Fibroblast of the aortic adventitia (primary cell): ENCODE measurements around the gene NRXN3. TPM values are rescaled to one million over a fixed set of nuclear protein-coding genes. Genes with fewer than 3 reads are reported as not detected.

Experiments used
- DNase-seq: peaks from one replicate; pipeline ENCODE4 v3.0.0-alpha.2; 2010; ENCODE audit warnings: low read depth
- H3K4me3 ChIP-seq: 2 replicates; pipeline ENCODE4 v1.5.1; 2011; ENCODE audit warnings: low read depth, mild to moderate bottlenecking, control low read depth, low read length, moderate library complexity
- CTCF ChIP-seq: IDR thresholded peaks from 2 replicates; pipeline ENCODE4 v1.5.1; 2011; ENCODE audit warnings: mild to moderate bottlenecking, low read length, control low read depth, inconsistent platforms; ENCODE audit not compliant: insufficient read depth
- total RNA-seq: library from RNA; depleted of rRNA; stranded (reverse); fragments of >200 nt; gene quantifications from 2 replicates; pipeline ENCODE4 v1.2.3, GENCODE V29; 2012; ENCODE audit warnings: low replicate concordance

The NRXN3 gene
- total RNA-seq, 1 donor = 0.18 TPM

- H3K4me3 ChIP-seq = no peak overlapping the region
- DNase-seq = no peak
- TF ChIP-seq CTCF = no peak
Observed at GRCh38 chr14:79177106-79177505, 1006.9 kb downstream of the NRXN3 start.

GRCh38 chr14:79178719-79179118 lies 1008.5 kb downstream of the NRXN3 start:
- no peak overlapping the region for H3K4me3 ChIP-seq
- DNase-seq = no peak
- TF ChIP-seq CTCF = no peak

- no peak for DNase-seq
- no peak for TF ChIP-seq CTCF
- H3K4me3 ChIP-seq = no peak overlapping the region
Observed at GRCh38 chr14:79179985-79180384, 1009.8 kb downstream of the NRXN3 start.

GRCh38 chr14:79180656-79181055 lies 1010.5 kb downstream of the NRXN3 start:
- no peak for DNase-seq
- no peak for TF ChIP-seq CTCF
- H3K4me3 ChIP-seq = no peak overlapping the region

- H3K4me3 ChIP-seq = no peak overlapping the region
- TF ChIP-seq CTCF = no peak
- DNase-seq = no peak
Observed at GRCh38 chr14:79186523-79186922, 1016.4 kb downstream of the NRXN3 start.

GRCh38 chr14:79193689-79194477 lies 1023.7 kb downstream of the NRXN3 start:
- no peak for TF ChIP-seq CTCF
- no peak for DNase-seq

GRCh38 chr14:79196216-79196615 lies 1026.0 kb downstream of the NRXN3 start:
- no peak for DNase-seq
- TF ChIP-seq CTCF = no peak
- no peak overlapping the region for H3K4me3 ChIP-seq

More at GRCh38 chr14:79193689-79194477, 1023.7 kb downstream of the NRXN3 start:
- H3K4me3 ChIP-seq = no peak overlapping the region
